NAMALWA (cell line): Measurements from ENCODE around the gene VSIG10L2.

ENCODE experiments used
- DNase-seq: peaks from one replicate; pipeline ENCODE4 v3.0.0-alpha.2; 2015; ENCODE audit warnings: low spot score

Gene VSIG10L2

DNA sequence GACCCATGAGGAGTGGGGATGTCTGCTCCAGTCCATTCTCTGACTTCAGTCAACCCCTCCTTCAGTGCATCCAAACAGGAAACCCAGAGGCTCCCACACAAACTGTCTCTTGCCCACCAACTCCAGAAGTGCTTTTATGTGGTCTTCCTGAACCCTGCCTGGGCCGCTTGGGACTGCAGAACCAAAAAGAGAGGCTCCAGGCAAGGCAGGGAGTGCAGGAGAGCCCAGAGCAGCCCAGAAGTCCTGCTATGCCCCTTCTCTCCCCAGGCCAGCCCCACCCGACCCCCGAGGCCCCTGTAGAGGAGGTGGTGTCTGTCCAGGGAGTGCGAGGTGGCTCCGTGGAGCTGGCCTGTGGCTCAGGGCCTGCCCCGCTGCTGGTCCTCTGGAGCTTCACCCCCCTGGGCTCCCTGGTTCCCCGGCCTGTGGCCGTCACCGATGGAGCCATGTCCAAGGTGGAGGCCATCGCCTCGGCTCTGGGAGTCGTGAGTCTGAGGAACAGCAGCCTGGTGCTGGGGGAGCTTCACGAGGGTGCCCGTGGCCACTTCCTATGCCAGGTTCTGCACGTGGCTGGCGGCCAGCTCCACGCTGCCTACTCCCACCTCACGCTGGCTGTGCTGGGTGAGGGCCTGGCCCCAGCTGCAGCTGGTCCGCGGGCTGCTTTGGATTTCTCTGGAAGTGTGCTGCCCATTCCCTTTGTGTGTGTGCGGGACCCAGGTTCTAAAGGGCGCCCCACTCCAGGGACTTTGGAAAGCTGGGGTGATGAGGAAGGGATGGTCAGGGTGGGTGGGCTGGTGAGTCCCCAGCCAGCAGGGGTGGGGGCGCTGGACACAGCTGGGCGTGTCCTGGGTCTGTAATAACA is 1.8 kb downstream of the VSIG10L2 start:
- no peak for DNase-seq

DNA sequence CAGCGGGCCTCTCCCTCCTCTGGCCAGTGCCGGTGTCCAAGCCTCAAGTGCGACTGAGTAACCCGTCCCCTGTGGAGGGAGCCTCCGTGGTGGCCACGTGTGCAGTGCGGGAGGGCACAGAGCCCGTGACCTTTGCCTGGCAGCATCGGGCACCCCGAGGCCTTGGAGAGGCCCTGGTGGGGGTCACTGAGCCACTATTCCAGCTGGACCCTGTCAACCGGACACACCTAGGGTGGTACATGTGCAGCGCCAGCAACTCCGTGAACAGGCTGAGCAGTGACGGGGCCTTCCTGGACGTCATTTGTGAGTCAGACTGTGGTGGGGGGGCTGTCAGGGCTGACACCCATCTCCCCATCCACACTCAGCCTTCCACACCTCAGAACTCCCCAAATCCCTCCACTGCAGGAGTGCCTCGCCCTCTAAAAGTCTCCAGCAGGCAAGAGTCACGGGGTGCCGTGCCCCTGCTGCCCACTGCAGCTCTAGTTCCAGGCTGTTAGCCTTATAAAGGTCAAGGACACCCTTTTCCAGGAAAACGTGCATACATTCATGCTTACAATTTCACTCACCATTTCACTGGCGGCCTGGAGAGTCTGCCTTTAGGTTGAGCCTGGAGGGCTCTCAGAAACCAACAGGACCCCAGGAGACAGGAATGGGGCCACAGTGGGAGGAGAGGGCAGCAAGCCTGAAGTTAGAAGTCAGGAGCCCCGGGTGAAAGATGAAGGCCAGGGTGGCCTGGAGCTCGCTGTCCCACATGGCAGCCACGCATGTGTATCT is 2.6 kb downstream of the VSIG10L2 start:
- no peak for DNase-seq

DNA sequence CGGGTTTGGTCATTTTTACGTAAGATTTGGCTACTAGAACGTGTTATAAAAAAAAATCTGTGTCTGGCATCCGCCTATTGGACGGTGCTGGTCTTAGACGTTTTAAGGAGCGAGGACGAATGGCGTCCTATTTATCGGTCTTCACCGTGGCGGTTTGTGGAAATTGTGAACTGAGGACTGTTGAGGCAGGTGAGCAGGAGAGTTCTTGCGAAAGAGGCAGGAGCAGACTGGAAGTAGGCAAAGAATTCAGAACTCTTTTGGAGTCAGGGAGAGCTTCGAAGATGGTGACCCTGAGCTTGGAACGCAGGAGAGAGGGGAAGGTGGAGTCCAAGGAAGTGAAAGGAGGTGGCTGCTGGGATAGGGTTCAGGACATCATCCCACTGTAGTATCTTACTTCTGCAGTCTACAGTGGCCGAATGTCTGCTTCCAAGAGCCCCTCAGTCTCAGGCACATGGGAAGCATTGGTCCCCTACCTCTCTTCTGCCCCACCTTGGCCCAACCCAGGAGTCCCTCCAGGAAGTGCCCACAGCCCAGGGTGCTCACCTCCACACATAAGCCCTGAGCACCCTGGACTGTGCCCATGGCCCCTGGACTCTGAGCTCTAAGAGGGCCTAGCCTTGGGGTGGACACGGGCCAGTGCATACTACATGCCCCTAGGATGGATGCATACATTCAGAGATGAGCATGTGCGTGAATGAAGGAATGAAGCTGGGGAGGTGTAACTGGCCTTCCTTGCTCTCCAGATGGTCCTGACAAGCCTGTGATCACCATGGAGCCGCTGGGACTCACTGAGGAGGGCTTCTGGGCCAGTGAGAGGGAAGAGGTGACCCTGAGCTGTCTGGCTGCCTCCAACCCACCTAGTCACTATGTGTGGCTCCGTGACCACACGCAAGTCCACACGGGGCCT is 3.7 kb downstream of the VSIG10L2 start:
- DNase-seq = no peak

DNA sequence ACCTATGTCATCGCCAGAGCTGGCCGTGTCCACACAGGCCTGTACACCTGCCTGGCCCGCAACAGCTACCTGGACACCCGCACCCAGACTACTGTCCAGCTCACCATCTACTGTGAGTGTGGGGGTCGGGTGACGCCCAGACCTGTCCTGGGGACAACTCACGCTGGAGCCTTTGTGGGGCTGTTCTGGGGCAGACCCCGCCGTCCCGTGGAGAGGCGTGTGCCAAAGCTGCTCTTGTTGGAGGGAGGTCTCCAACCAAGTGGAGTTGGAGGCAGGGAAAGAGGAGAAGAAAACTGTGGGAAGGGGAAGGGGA is 4.3 kb downstream of the VSIG10L2 start:
- DNase-seq = no peak

DNA sequence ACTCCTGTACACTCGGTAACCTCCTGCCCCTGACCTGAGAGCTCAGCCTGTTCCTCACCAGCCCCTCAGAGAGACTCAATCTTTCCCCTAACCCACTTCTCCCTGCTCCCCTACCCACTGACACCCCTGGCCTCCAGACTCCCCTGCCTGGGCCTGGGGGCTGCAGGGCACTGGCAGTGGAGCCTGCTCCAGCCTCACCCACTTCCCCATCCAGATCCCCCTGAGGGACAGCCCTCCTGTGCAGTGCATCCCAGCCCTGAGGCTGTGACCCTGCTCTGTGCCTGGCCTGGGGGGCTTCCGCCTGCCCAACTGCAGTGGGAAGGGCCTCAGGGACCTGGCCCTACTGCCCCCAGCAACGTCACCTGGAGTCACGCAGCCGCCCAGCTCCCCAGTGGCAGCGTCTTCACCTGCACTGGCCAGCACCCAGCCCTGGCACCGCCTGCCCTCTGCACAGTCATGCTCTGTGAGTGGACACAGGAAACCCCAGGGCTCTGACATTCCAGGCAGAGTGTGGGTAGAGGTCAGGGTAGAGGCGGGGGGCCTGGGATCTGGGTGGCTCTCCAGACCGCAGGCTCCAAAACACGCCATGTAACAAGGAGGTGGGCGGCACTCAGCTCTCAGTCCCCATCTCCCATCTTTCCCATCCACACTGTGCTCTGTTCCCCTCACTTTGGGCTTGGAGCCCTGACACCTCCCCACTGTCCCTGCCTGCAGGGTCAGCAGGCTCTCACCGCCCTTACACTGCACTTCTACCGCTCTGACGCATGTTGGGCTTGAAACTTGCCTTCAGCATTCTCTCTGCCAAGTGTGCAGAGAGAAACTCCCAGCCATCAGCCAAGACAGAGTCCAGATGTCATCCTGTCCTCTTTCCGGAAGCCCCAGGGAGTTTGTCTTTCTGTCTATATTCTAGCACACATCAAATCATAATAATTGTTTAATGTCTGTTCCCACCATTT is 5.1 kb downstream of the VSIG10L2 start:
- DNase-seq = no peak

DNA sequence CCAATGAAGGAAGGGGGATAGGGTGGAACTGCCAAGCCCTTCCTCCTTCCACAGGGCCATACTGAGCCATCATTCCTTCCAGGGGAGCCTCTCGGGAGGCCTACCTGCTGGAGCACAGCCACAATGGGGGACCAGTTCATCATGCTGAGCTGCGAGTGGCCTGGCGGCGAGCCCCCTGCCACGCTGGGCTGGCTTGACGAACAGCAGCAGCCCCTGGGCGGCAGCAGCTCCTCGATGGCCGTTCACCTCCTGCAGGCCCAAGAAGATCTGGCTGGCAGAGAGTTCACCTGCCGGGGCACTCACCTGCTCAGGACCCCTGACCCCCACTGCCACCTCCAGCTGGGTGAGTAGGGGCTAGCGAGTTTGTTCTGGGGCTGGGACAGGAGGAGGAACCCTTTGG is 5.9 kb downstream of the VSIG10L2 start:
- no peak for DNase-seq

DNA sequence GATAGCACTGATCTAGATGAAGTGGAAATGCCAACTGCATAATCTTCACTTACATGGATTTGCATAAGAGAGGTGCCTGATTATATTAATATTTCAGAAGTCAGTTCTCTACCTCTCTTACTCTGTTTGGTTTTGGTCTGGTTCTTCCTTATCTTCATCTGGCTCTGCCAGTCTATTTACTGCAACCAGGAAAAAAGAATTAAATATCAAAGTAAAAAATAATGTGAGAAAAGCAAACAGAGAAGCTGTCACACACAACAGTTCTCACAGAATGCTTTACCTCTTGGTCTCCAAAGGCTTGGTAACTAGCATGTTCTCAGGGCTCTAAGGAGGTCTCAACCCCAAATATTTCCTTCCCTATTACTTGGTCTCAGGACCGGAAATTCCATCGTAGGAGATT is 6.7 kb downstream of the VSIG10L2 start:
- DNase-seq = no peak

DNA sequence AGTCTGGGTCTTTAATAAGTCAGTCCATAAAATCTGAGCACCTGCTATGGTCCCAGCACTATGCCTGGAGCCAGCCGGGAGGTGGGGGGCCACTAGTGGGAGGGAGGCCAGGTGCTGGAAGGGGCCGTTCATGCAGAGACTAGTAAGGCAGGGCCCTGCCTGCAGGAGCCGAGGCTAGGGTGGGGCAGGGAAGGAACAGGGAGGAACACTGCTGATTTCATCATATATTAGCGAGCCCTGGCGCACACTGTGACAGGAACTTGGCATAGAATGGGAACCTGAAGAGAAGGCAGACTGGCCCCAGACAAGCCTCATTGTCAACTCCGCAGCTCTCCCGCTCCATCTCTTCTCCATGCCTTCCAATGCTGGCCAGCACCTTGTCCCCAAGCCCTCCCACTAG is 7.1 kb downstream of the VSIG10L2 start:
- no peak for DNase-seq

DNA sequence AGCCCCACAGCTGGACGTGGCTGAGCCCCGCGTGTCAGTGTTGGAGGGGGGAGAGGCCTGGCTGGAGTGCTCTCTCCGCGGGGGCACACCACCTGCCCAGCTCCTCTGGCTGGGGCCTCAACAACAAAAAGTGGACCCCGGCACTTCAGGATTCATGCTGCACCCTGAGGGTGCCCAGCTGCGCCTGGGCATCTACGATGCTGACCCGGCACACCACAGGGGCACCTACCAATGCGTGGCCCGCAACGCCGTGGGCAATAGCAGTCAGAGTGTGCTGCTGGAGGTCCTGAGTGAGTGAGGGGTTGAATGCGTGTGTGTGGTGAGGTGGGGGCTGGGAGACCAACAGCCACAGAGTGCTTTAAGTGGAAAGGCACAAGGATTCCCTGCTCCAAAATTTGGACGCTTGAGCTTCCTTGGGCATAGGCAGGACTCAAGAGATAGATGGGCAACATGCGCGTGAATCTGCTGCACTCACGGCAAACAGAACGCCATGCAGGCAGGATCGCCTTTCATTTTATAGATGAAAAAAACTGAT is 7.6 kb downstream of the VSIG10L2 start:
- no peak for DNase-seq

DNA sequence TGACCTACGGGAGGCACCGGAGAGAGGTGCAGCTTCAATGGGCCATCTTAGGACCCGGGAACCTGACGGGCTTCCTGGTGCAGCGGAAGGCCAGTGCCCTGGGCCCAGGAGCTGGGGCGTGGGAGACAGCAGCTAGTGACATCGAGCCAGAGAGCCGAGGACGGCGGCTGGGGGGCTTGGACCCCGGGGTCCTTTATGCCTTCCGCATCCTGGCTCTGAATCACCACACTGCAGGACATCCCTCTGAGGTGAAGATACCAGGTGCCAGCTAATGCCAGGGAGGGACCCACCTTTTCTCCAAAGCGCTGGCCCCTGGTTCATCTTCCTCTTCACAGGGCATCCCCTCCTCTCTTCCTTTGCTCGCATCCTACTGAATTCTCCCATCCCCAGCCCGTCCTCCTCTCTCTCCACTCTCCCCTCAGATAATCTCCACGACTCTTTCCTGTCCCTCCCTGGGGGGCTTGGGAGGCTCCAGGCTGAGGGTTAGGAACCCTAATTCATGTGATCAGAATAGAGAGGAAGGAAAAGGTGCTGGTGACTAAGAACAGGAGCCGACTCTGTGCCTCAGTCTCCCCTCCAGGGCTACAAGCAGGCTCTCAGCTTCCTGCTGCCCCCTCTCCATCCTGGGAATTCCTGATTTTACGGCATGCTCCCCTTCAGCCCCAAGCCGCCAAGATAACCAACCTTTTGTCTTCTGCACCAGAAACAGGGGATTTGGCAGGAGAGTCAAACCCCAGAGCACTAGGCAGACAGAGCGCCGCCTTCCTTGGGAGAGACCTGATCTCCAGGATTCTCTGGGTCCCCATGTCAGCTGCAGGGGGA is 8.5 kb downstream of the VSIG10L2 start:
- DNase-seq = no peak

DNA sequence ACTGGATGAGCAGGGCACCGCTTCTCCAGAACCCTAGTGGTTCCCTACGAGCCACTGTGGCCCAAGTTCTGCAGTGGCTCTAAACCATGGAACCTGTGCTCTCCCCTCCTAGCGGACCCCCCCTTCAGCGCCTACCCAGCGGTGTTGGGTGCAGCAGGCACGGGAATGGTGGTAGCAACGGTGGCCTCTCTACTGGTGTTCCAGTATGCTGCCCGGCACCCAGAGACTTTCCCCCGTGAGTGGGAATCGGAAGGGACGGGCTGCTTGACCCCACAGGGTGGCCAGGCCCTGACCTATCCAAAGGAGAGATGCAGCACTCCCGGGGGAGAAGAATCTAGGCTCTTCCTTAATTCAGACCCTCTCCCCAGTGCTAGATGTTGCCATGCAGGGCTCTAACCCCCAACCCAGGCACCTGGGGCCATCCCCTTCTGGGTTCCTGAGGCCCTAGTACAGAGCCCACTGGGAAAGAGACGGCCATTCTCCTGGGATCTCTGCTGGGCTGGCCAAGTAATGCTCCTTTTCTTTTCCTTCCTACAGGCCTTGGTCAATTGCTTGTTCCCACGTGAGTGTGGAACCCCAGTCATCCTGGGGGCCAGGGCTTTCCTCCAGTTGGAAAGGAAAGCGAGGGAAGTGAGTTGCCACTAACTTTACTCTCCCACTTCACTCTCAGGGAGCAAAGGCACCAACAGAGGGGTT is 9.2 kb downstream of the VSIG10L2 start:
- DNase-seq = no peak

DNA sequence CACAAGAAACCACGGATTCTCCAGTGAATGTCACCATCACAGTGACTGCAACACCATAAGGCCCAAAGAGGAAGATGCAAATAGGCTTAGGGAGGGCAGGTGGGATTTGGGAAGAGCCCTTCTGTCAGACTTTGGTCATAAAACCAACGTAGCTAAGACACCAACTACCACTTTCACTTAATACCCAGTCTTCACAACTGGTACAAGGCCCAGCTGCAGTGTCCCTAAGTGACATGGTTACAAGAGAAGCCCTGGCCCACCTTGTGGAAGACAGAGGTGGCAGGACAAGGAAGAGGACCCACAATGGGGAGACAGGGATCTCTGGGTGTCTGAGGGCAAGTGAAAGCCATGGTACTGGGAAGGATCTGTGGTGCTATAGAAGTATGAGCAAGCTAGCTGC is 10.0 kb downstream of the VSIG10L2 start:
- no peak for DNase-seq

DNA sequence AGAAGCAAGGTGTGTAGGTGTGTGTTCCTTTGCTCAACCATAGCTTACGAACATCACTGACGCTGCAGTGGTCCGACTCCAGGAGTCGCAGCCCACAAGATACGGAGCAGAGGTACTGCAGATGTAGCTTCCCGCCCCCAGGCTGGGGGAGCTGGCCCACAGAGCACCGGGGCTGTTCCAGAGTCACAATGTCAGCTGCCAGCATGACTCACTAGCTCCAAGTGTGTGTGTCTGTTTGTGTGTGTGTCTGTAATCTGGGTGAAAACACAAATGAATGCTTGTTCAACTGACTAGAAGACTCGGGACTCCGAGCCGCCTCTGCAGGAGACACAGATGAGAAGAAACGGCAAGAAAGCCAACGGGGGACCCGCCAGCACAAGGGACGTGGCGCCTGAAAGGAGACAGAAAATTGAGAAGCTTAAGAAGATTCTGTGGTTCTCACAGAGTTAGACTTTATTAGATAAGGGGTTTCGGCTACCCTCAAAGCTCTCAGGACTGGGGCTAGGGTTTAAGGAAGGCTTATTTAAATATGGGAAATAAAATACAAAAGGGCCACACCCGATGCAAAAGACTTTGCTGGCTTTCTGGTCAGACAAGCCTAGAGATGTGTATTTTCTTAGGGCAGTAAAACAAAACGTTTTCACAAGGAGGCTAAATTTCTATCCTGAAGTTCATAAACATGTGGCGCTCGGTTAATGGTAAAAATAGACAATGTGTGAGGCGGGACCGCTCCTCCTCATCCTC is 10.7 kb downstream of the VSIG10L2 start:
- DNase-seq = no peak

DNA sequence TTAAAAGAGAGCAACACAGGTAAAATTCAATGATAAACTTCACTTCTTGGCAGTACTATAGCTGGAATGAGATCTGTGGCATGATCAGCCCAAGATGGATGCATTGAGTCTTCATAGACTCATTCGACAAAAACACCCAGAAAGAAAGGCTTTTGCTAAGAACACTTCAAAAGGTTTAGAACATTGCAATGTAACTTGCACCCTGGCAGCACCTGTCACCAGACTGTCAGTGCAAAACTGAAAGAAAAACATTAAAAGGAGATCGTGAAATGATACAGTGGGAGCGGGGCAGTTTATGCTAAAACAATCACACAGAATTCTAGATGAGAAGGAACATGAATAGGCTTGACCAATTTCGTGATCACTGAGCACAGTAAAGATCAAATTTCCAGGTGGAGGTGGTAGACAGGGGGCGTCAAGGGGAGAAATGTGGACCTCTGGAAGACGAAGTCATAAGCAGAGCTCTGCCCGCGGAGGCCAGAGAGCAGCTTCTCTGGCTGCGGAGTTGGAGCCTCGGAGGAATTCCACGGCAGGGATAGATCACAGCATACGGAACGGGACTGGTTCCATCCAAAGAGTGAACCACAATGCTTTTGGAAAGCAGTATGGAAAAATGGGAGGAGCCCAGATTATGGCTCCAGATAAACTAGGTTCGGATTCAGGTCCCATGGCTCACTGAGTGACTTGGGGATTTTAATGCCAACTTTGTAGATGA is 11.9 kb downstream of the VSIG10L2 start:
- no peak for DNase-seq

DNA sequence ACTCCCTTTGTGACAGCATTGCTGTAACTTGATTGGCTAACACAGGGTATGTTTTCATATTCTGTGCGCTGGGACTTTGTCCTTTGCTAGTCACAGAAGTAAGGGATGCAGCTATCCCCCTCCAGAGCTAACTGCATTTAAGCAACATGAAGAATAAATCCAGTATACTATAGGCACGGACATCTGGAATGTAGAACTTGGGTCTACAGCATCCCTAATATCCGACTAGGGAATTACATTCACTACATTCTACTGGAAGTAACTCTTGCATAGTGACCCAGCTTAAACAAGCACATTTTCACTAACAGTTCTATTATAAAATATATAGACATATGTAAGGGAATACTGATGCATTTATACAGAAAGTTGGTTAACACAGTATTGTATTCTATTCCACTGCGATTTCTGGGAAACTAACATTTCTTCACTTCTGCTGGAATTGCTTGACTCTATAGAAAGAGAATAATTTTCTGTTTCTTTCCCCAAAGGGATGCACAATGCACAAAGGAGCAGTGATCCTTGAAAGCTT is 13.1 kb downstream of the VSIG10L2 start:
- DNase-seq = no peak

DNA sequence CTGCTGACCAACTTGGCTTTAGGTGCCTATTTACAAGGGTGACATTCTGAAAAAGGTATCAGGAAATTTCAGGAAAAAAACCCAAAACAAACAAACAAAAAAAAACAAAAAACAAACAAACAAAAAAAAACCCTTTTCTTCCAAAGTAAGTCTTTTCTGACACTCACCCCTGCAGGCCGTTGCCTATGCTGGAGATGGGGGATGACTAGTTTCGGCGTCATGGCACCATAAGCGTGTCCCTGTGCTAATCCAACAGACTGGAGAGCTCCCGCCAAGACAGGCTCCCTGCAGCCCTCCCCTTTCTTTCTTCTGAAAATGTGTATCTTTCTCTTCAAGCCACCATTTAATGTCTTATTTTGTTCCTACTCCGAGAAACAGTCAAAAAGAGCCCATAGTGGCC is 13.7 kb downstream of the VSIG10L2 start:
- DNase-seq = no peak

DNA sequence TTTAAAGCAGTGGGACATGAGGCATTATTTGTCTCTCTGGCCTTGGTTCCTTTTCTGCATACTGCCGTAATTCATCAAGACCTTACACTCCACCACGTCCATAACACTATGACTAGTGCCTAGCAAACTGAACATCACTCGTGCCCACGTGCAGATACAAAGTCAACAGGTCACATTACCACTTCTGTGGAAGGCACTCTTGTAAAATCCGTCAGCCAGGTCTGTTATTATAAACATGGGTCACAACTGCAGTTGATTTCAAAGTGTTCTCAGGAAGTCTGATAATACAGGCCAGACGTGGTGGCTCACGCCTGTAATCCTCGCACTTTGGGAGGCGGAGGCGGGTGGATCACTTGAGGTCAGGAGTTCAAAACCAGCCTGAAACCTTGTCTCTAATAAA is 14.1 kb downstream of the VSIG10L2 start:
- DNase-seq = no peak

DNA sequence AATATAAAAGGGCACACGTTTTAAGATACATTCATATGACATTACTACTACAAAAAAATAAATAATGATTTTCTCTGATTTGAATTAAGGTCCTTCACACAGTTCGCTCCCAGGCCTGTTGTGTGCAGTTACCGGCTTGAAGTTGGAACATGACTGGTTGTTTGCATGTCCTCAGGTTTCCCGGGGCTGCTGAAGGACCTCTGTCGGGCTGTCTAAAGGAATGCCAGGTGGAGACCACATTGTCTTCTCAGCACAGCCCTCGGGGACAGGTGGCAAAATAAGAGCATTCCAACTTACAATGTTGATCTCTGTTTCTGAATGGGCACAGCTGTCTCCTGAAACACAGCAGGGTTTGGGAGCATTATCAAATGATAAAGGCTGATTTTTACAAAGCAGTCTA is 14.9 kb downstream of the VSIG10L2 start:
- DNase-seq = no peak
